Testis (tissue), 2 donors: Measurements from ENCODE around the gene PFDN2.

ENCODE experiments used
- CTCF ChIP-seq, 3 experiments: fragments of 450-650 bp in 2 of 3; fragments of 200-600 bp in 1 of 3; sonication (generic) in 1 of 3; IDR thresholded peaks; one replicate each; pipeline ENCODE4 v1.5.1; 2016 to 2019; ENCODE audit warnings: antibody characterized with exemption in 3 of 3, mild to moderate bottlenecking in 2 of 3, moderate library complexity in 1 of 3
- POLR2A ChIP-seq: fragments of 450-650 bp; IDR thresholded peaks from one replicate; pipeline ENCODE4 v1.6.1; 2017; ENCODE audit warnings: antibody characterized with exemption, mild to moderate bottlenecking, moderate library complexity

- no peak for TF ChIP-seq CTCF (IDR thresholded peaks at IDR 0.05)
- no peak for TF ChIP-seq POLR2A
Measured at GRCh38 chr1:161068306-161069234, 49.3 kb downstream of the PFDN2 start.
